ENCODE results near the gene RHBDD1.

Gene RHBDD1

DNA sequence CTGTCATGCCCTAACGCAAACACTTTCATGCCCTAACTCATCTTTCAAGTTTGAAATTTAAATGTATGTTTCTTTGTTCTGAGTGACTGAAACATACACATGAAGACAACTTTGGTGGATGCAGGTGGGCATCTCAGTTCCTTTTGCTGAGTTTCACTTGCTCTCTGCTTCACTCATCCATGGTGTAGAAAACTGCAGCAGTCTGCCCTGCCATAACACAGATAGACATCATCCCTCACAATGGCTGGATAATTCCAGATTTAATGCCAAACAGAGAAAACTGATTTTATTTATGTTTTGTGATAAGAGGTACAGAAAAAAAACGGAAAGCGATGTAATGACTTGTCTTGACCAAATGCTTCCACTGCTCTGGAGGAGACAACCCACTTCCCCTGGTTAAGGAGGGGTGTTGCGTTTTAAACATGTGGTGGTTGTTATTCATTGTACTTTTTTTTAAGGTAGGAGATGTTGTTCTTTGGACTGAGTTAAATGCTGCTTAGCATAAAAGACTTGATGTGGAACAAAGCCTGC, 70.4 kb downstream of the RHBDD1 start:
- Histone ChIP-seq H3K9me3 (ENCODE audit: control insufficient read depth in 1 of 2, low read length in 2 of 2) (no peaks in the 10 kb centered on the region), H3K9ac (ENCODE audit: low read depth in 1 of 2, low read length in 2 of 2) (no peak overlapping the region), H3K4me3 (ENCODE audit: low read depth in 1 of 2, low read length in 2 of 2) (no peak overlapping the region), H3K27ac (ENCODE audit: low read depth, low read length) (no peak overlapping the region), H3K4me1 (ENCODE audit: control insufficient read depth in 1 of 2, insufficient read depth in 2 of 2, low read length in 2 of 2) (peaks cover 13 to 17% of the 10 kb centered on the region in 2 donors), H3K36me3 (ENCODE audit: control insufficient read depth in 1 of 2, insufficient read depth in 2 of 2, low read length in 2 of 2) (peaks cover 0 to 5% of the 10 kb centered on the region in 2 donors), H3K27me3 (ENCODE audit: control insufficient read depth in 1 of 2, insufficient read depth in 2 of 2, low read length in 2 of 2) (no peaks in the 10 kb centered on the region)

DNA sequence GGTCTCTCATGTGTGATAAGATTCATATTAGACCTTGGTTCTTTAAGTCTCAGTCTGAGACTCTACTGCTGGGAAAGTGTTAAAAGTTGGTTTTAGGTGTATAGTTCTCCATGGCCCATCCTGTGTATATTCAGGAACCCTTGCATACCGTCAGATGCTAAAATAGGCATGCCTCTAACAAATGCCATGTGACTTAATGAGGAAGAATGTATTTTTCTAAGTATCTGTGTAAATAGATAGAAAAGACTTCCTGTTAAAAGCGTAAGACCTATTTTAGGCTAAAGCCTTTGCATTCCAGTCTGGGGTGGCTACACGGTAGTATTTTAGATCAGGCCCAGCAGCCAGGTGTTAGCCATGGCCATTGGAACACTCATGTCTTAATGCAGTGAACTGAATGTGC, 73.3 kb downstream of the RHBDD1 start:
- Histone ChIP-seq H3K4me3 (ENCODE audit: low read depth in 1 of 2, low read length in 2 of 2) (no peak overlapping the region), H3K36me3 (ENCODE audit: control insufficient read depth in 1 of 2, insufficient read depth in 2 of 2, low read length in 2 of 2) (peaks cover 0 to 9% of the 10 kb centered on the region in 2 donors), H3K27ac (ENCODE audit: low read depth, low read length) (no peak overlapping the region), H3K9ac (ENCODE audit: low read depth in 1 of 2, low read length in 2 of 2) (no peak overlapping the region), H3K4me1 (ENCODE audit: control insufficient read depth in 1 of 2, insufficient read depth in 2 of 2, low read length in 2 of 2) (peaks cover 13 to 17% of the 10 kb centered on the region in 2 donors), H3K9me3 (ENCODE audit: control insufficient read depth in 1 of 2, low read length in 2 of 2) (no peaks in the 10 kb centered on the region), H3K27me3 (ENCODE audit: control insufficient read depth in 1 of 2, insufficient read depth in 2 of 2, low read length in 2 of 2) (no peaks in the 10 kb centered on the region)

- no peak overlapping the region for H3K9ac ChIP-seq (ENCODE audit: low read depth in 1 of 2, low read length in 2 of 2)
- H3K27me3 ChIP-seq (ENCODE audit: control insufficient read depth in 1 of 2, insufficient read depth in 2 of 2, low read length in 2 of 2), result no peaks in the 10 kb centered on the region
- no peak overlapping the region for H3K27ac ChIP-seq (ENCODE audit: low read depth, low read length)
Observed at GRCh38 chr2:226909836-226910235, 74.0 kb downstream of the RHBDD1 start.

DNA sequence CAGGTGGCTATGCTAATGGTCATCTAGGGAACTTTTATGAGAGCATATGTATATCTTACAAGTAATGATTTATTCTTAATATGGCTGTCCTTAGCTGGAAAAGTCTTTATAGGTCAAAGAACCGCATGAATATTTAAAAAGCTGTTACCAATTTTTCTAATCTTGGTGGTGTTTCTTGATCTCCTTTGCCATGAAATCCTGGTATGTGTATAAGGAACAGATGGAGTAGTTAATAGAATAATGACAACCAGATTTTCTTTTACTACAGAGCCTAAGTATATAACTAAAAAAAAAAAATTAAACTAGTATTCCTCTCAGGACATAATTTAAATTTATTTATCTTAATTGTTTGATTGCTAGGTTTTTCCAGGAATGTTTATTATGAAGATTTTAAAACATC, 74.5 kb downstream of the RHBDD1 start:
- no peaks in the 10 kb centered on the region for H3K27me3 ChIP-seq (ENCODE audit: control insufficient read depth in 1 of 2, insufficient read depth in 2 of 2, low read length in 2 of 2)
- no peak overlapping the region for H3K27ac ChIP-seq (ENCODE audit: low read depth, low read length)
- H3K9ac ChIP-seq (ENCODE audit: low read depth in 1 of 2, low read length in 2 of 2), result no peak overlapping the region
- H3K9me3 ChIP-seq (ENCODE audit: control insufficient read depth in 1 of 2, low read length in 2 of 2), result no peaks in the 10 kb centered on the region
- H3K4me3 ChIP-seq (ENCODE audit: low read depth in 1 of 2, low read length in 2 of 2), result no peak overlapping the region
- peaks cover 13 to 17% of the 10 kb centered on the region in 2 donors for H3K4me1 ChIP-seq (ENCODE audit: control insufficient read depth in 1 of 2, insufficient read depth in 2 of 2, low read length in 2 of 2)
- peaks cover 0 to 15% of the 10 kb centered on the region in 2 donors for H3K36me3 ChIP-seq (ENCODE audit: control insufficient read depth in 1 of 2, insufficient read depth in 2 of 2, low read length in 2 of 2)

More at GRCh38 chr2:226909836-226910235, 74.0 kb downstream of the RHBDD1 start:
- peaks cover 13 to 17% of the 10 kb centered on the region in 2 donors for H3K4me1 ChIP-seq (ENCODE audit: control insufficient read depth in 1 of 2, insufficient read depth in 2 of 2, low read length in 2 of 2)
- peaks cover 0 to 9% of the 10 kb centered on the region in 2 donors for H3K36me3 ChIP-seq (ENCODE audit: control insufficient read depth in 1 of 2, insufficient read depth in 2 of 2, low read length in 2 of 2)
- H3K4me3 ChIP-seq (ENCODE audit: low read depth in 1 of 2, low read length in 2 of 2), result no peak overlapping the region
- H3K9me3 ChIP-seq (ENCODE audit: control insufficient read depth in 1 of 2, low read length in 2 of 2), result no peaks in the 10 kb centered on the region

GRCh38 chr2:226911932-226912331, 76.1 kb downstream of the RHBDD1 start:
- Histone ChIP-seq H3K9ac (ENCODE audit: low read depth in 1 of 2, low read length in 2 of 2) (no peak overlapping the region), H3K9me3 (ENCODE audit: control insufficient read depth in 1 of 2, low read length in 2 of 2) (no peaks in the 10 kb centered on the region), H3K27ac (ENCODE audit: low read depth, low read length) (no peak overlapping the region), H3K27me3 (ENCODE audit: control insufficient read depth in 1 of 2, insufficient read depth in 2 of 2, low read length in 2 of 2) (no peaks in the 10 kb centered on the region), H3K4me1 (ENCODE audit: control insufficient read depth in 1 of 2, insufficient read depth in 2 of 2, low read length in 2 of 2) (peaks cover 13% of the 10 kb centered on the region in 2 donors), H3K36me3 (ENCODE audit: control insufficient read depth in 1 of 2, insufficient read depth in 2 of 2, low read length in 2 of 2) (peaks cover 0 to 15% of the 10 kb centered on the region in 2 donors), H3K4me3 (ENCODE audit: low read depth in 1 of 2, low read length in 2 of 2) (no peak overlapping the region)

GRCh38 chr2:226913641-226914040, 77.8 kb downstream of the RHBDD1 start:
- Histone ChIP-seq H3K9me3 (ENCODE audit: control insufficient read depth in 1 of 2, low read length in 2 of 2) (no peaks in the 10 kb centered on the region), H3K27ac (ENCODE audit: low read depth, low read length) (no peak overlapping the region), H3K27me3 (ENCODE audit: control insufficient read depth in 1 of 2, insufficient read depth in 2 of 2, low read length in 2 of 2) (no peaks in the 10 kb centered on the region), H3K4me3 (ENCODE audit: low read depth in 1 of 2, low read length in 2 of 2) (no peak overlapping the region), H3K9ac (ENCODE audit: low read depth in 1 of 2, low read length in 2 of 2) (no peak overlapping the region), H3K4me1 (ENCODE audit: control insufficient read depth in 1 of 2, insufficient read depth in 2 of 2, low read length in 2 of 2) (peaks cover 6 to 7% of the 10 kb centered on the region in 2 donors), H3K36me3 (ENCODE audit: control insufficient read depth in 1 of 2, insufficient read depth in 2 of 2, low read length in 2 of 2) (peaks cover 0 to 15% of the 10 kb centered on the region in 2 donors)

GRCh38 chr2:226915846-226916360, 80.0 kb downstream of the RHBDD1 start:
- Histone ChIP-seq H3K4me1 (ENCODE audit: control insufficient read depth in 1 of 2, insufficient read depth in 2 of 2, low read length in 2 of 2) (no peaks in the 10 kb centered on the region), H3K36me3 (ENCODE audit: control insufficient read depth in 1 of 2, insufficient read depth in 2 of 2, low read length in 2 of 2) (peaks cover 0 to 10% of the 10 kb centered on the region in 2 donors), H3K27me3 (ENCODE audit: control insufficient read depth in 1 of 2, insufficient read depth in 2 of 2, low read length in 2 of 2) (no peaks in the 10 kb centered on the region), H3K4me3 (ENCODE audit: low read depth in 1 of 2, low read length in 2 of 2) (no peak overlapping the region), H3K9ac (ENCODE audit: low read depth in 1 of 2, low read length in 2 of 2) (no peak overlapping the region), H3K9me3 (ENCODE audit: control insufficient read depth in 1 of 2, low read length in 2 of 2) (no peaks in the 10 kb centered on the region), H3K27ac (ENCODE audit: low read depth, low read length) (no peak overlapping the region)

- Histone ChIP-seq H3K27ac (ENCODE audit: low read depth, low read length) (no peak overlapping the region), H3K9ac (ENCODE audit: low read depth in 1 of 2, low read length in 2 of 2) (no peak overlapping the region), H3K36me3 (ENCODE audit: control insufficient read depth in 1 of 2, insufficient read depth in 2 of 2, low read length in 2 of 2) (peaks cover 0 to 10% of the 10 kb centered on the region in 2 donors), H3K9me3 (ENCODE audit: control insufficient read depth in 1 of 2, low read length in 2 of 2) (no peaks in the 10 kb centered on the region), H3K4me1 (ENCODE audit: control insufficient read depth in 1 of 2, insufficient read depth in 2 of 2, low read length in 2 of 2) (no peaks in the 10 kb centered on the region), H3K4me3 (ENCODE audit: low read depth in 1 of 2, low read length in 2 of 2) (no peak overlapping the region), H3K27me3 (ENCODE audit: control insufficient read depth in 1 of 2, insufficient read depth in 2 of 2, low read length in 2 of 2) (no peaks in the 10 kb centered on the region)
Observed at GRCh38 chr2:226916669-226917068, 80.8 kb downstream of the RHBDD1 start.

DNA sequence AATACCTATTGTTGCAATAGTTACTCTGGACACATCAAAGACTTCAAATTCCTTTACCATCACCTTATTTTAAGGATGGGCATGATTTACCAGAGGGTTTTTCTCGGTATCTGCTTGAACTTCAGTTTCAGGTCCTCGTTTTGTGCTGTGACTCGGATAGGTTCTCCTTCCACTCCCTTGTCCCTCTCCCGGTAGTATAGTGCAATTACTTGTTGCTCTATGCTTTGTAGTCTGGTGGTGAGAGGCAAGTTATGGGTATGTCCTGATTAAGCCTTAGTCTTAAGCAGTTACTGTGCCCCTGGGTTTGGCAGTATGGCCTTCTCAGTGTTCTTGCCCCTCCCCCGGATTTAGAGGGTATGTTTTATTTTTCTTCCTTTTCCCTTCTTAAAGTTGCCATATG, 96.6 kb downstream of the RHBDD1 start:
- Histone ChIP-seq H3K9ac (ENCODE audit: low read depth in 1 of 2, low read length in 2 of 2) (no peak overlapping the region), H3K9me3 (ENCODE audit: control insufficient read depth in 1 of 2, low read length in 2 of 2) (no peaks in the 10 kb centered on the region), H3K36me3 (ENCODE audit: control insufficient read depth in 1 of 2, insufficient read depth in 2 of 2, low read length in 2 of 2) (no peaks in the 10 kb centered on the region), H3K4me1 (ENCODE audit: control insufficient read depth in 1 of 2, insufficient read depth in 2 of 2, low read length in 2 of 2) (no peaks in the 10 kb centered on the region), H3K27me3 (ENCODE audit: control insufficient read depth in 1 of 2, insufficient read depth in 2 of 2, low read length in 2 of 2) (no peaks in the 10 kb centered on the region), H3K27ac (ENCODE audit: low read depth, low read length) (no peak overlapping the region), H3K4me3 (ENCODE audit: low read depth in 1 of 2, low read length in 2 of 2) (no peak overlapping the region)

DNA sequence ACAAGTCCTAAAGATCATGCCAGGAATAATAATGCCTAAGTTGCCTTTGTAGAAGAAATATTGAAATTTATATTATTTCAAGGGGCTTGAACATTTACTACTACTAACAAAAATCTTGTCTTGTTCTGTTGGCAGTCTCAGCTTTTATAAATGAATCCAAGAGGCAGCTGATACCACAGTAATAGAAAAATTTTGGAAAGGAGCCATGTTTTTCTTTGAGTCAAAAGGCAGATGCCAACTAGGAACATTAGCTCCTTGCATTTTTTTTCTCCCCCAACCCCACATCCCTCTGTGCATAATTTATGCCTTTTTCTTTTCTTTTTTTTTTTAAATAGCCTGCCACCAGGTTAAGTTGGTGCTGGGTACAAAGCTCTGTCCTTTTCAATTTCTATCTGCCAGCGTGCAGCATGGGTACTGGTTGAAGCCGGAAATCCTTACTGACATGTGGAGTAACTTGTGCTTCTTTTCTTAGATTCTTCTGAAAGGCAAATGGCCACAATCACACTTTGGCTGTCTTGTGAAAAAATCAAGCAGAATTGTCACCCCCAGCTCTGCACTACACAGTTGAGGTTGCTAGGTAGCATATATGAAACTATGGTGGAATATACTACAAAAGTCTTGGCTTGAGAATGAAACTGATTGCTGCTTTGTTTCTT, 98.8 kb downstream of the RHBDD1 start:
- no peaks in the 10 kb centered on the region for H3K9me3 ChIP-seq (ENCODE audit: control insufficient read depth in 1 of 2, low read length in 2 of 2)
- no peaks in the 10 kb centered on the region for H3K27me3 ChIP-seq (ENCODE audit: control insufficient read depth in 1 of 2, insufficient read depth in 2 of 2, low read length in 2 of 2)
- no peak overlapping the region for H3K9ac ChIP-seq (ENCODE audit: low read depth in 1 of 2, low read length in 2 of 2)
- no peaks in the 10 kb centered on the region for H3K36me3 ChIP-seq (ENCODE audit: control insufficient read depth in 1 of 2, insufficient read depth in 2 of 2, low read length in 2 of 2)
- no peak overlapping the region for H3K27ac ChIP-seq (ENCODE audit: low read depth, low read length)
- H3K4me3 ChIP-seq (ENCODE audit: low read depth in 1 of 2, low read length in 2 of 2), result no peak overlapping the region
- no peaks in the 10 kb centered on the region for H3K4me1 ChIP-seq (ENCODE audit: control insufficient read depth in 1 of 2, insufficient read depth in 2 of 2, low read length in 2 of 2)
